ELR (cell line): Measurements from ENCODE around the gene PAK2.
"Not testable (repeated sequence)": the region's sequence is repeated elsewhere in the genome, so short reads cannot be mapped to it uniquely, and the experiment has no call there.

Source experiments
- DNase-seq: peaks from one replicate; pipeline ENCODE4 v3.0.0-alpha.2; 2015; ENCODE audit warnings: low read depth

PAK2 gene

DNA sequence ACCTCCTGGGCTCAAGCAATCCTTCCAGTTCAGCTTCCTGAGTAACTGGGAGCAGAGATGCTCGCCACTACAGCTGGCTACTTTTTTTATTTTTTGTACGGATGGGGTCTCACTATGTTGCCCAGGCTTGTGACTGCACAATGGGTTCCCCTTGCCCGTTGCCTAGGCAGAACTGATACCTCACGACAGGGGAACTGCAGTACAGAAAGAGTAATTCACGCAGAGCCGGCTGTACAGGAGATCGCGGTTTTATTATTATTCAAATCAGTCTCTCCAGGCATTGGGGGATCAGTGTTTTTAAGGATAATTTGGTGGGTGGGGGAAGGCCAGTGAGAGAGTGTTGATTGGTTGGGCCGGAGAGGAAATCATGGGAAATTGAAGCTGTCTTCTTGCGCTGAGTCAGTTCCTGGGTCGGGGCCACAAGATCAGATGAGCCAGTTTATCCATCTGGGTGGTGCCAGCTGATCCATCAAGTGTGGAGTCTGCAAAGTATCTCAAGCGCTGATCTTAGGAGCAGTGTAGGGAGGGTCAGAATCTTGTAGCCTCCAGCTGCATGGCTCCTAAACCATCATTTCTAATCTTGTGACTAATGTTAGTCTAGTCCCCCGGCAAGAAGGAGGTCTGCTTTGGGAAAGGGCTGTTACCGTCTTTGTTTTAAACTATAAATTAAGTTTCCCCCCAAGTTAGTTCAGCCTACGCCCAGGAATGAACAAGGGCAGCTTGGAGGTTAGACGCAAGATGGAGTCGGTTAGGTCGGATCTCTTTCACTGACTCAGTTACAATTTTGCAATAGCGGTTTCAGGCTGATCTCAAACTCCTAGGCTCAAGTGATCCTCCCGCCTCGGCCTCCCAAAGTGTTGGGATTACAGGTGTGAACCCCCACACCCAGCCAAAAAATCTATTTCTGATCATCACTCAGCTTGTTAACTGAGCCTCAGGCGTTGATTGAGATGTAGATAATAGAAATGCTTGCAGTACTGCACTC, 104.9 kb downstream of the PAK2 start:
- DNase-seq, result not testable (repeated sequence)

DNA sequence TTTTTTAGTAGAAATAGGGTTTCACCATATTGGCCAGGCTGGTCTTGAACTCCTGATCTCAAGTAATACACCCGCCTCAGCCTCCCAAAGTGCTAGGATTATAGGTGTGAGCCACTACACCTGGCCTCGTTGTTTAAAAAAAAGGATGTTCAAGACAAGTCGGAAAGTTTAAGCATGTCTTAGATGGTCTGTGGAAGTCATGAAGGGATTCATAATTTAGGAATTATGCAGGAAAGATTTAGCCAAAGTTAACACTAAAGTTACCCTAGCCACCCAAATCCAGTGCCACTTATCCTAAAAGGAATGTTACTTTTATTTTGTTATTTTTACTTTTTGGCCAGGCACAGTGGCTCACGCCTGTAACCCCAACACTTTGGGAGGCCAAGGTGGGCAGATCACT, 108.7 kb downstream of the PAK2 start:
- not testable (repeated sequence) for DNase-seq

DNA sequence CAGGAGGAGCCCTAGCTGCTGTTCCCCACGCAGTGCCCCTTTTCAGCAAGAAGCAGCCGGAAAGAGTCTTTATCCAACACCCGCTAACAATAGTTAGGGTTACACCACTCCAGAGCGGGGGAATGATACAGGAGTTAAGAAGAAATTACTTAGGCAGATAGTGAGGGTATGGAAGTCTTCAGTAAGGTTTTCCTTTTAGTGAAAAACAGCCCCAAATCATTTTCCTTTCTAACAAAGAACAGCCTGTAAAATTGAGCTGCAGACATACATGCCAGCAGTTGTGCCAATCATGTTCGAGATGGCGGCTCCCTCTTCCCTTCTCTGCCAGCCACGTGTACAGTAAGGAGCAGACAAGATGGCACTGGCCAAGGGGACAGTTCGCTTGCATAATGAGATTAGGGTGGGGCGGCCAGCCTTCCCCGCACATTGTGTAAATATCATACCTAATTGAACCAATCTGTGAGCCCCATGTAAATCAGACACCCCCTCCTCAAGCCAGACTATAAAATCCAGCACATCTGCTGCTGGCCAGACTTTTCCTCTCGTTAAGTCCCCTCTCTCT, 109.6 kb downstream of the PAK2 start:
- DNase-seq, result no peak

DNA sequence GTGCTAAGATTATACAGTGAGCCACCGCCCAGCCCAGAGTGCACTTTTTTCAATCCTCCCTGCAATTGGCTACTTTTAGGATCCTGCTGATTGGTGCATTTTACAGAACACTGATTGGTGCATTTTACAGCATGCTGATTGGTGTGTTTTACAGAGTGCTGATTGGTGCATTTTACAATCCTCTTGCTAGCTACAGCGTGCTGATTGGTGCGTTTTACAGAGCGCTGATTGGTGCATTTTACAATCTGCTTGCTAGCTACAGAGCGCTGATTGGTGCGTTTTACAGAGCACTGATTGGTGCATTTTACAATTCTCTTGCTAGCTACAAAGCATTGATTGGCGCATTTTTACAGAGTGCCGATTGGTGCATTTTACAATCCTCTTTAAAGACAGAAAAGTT, 123.3 kb downstream of the PAK2 start:
- DNase-seq, result not testable (repeated sequence)

DNA sequence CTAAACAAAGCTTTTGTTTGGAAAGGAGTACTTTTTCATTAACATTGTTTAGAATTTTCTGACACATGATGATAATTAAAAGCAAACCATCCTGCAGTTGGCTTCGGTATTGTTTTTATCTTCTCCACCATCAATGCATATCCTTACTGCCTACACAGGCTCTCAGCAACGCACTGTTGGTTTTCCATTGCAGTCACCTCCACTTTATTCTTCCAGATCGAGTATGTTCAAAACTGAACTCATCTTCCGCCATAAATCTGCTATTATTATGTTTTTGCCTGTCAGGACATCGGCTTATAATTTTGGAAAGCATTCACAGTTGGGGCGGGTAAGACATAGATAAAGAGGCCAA, 127.5 kb downstream of the PAK2 start:
- no peak for DNase-seq

DNA sequence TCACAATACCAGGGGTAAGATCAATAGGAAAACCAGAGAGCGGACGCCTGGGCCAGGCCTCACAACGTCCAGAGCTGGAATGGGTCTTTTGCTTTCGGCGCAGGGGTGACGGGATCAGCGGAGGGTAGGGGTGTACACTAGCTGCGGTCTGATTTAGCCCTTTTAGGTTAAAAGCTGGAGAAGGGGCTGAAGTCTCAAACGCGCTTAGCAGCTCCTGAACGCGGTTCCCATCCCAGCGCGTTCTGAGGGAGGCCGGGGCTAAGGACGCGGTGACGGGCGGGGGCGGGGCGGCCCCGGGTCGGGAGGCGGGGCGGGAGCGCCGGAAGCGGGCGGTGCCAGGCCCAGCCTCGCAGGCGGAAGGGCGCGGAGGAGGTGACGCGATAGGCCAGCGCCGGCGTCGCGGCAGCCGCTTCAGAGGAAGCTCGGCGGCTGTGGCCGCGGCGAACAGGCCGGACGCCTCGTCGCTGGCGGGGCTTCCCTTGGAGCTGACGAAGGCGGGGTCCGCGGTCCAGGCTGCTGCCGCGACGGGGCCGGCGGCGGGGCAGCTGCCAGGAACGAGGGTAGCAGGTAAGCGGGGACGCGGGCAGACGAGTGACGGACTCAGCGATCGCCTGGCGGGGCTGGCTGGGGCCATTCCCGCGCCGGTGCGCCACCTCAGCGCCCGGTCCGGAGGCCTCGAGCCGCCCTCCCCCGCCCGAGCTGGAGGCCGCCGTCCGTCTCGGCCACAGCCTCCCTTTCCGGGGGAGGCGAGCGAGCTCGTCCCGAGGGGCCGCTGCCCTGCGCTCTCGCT, 128.0 kb downstream of the PAK2 start, which contains the start of gene SENP5:
Gene SENP5, plus strand, starts transcription at position 414 of the 790 bp plus-strand sequence. CDS start 17,262 bp downstream, outside the sequence.
- peak; percentile 93 for DNase-seq

DNA sequence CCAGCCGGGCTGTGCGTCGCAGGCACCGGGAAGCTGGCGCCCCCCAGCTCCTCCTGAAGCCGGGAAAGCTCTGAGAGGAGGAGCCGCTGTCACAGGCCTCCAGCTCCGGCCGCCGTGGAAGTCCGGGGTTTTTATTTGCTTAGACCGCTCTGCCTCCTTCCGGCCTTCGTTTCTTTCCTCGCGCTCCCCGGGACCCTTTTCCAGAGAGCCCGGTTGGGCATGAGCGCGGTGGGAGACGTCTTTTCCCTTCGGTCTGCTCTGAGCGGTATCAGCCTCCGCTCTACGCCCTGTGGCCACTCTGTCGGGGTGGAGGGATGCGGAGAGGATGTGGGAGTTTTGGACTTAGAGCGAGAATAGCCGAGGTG, 128.6 kb downstream of the PAK2 start:
- peak; percentile 56 for DNase-seq

DNA sequence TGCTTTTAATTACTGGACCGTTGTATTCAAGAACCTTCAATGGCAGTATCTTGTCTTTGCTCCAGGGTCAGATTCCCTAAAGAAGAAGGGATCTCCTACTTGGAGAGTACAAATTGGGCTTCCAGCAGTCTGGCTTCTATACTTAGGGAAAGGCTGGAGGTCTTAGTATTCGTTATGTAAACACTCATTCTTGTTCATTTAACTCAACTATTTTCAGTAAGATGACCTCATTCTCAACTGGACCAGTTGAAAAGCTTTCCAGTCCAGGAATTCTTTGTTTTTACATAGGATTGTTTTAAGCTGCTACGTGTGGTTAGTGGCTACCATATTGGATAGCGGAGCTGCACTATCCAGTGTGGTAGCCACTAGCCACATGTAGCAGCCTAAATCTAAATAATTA, 132.7 kb downstream of the PAK2 start:
- DNase-seq, result no peak

DNA sequence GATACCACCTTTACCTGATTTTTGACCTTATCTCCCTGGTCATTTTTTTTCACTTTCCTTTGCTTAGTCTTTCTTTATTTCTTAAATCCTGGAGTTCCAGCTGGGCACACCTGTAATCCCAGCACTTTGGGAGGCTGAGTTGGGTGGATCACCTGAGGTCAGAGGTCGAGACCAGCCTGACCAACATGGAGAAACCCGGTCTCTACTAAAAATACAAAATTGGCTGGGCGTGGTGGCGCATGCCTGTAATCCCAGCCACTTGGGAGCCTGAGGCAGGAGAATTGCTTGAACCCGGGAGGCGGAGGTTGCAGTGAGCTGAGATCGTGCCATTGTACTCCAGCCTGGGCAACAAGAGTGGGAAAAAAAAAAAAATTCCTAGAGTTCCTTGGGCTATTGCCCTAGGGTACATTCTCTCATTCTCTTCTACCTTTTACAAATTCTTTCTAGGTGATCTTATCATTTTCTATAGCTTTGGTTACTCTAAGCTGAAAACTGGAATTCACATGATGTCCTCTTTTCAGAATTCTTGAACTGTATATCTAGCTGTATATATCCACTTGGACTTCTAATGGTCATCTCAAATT, 134.9 kb downstream of the PAK2 start:
- not testable (repeated sequence) for DNase-seq

DNA sequence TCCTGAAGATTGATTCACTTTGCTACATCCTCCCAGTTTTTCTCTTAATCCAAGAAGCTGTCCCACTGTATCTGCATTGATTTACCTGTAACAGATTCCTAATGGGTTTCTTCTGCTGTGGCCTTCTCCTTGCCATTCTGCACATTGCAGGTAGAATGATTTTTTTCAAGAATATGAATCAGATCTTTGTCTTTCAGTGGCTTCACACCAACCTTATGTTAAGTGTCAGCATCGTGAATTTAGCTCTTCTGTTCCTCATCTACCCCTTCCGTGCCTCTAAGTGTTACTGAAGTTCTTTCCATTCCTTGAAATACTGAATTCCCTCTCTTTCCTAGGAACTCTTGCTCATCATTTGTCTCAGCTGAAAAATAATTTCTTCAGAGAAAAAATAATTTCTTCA, 135.6 kb downstream of the PAK2 start:
- DNase-seq, result no peak
